GM19099 (cell line): ENCODE data around the gene SPIRE2.

Source experiments
- POLR2A ChIP-seq: IDR thresholded peaks from 3 replicates; pipeline ENCODE4 v1.6.1; 2011; ENCODE audit warnings: low read depth; ENCODE audit not compliant: insufficient read length; ENCODE audit errors: extremely low read depth

The SPIRE2 gene

DNA sequence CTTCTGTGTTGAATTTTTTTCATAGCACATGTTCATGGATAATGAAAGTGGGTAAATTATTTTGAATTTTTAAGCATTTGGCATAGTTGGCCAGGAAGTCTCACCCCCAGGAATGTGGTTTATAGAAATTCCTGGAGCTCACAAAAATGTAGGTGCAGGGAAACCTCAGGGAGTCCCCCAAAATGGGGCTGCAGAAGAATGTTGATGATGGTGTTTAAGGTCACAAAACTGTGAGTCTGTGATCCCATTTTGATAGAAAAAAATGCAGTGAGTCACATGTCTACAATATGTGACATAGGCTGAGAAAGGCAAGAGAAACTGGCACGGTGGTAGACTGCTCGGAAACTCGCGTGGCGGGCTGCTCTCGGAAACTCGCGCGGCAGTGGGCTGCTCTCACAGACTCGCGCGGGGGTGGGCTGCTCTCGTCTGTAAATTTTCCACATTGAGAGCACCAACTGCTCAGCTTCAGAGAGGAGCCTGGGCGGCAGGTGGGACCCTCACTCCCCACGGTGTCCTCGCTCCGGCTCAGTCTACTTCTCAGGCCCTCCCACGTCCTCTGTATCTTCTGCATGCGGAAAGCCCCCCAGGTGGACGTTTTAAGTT lies 71.7 kb downstream of the SPIRE2 start:
- TF ChIP-seq POLR2A: no peak

DNA sequence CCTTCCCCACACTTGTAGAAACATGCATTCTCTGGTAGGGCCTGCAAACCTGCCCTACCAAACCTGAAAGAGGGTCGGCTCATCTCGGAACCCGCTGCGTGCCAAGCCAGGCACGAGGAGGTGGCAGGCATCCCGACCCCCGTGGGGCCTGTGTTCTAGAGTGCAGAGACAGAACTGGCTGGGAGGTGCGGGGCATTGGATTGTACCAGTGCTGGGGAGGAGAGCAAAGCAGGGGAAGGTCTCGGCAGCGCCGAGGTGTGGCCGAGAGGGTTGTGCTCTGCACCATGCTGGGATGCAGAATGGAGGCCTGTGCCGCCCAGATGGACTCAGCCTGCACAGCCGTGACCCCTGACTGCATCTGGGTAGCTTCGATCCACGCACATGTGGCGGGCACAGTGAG lies 72.6 kb downstream of the SPIRE2 start:
- no peak for TF ChIP-seq POLR2A

DNA sequence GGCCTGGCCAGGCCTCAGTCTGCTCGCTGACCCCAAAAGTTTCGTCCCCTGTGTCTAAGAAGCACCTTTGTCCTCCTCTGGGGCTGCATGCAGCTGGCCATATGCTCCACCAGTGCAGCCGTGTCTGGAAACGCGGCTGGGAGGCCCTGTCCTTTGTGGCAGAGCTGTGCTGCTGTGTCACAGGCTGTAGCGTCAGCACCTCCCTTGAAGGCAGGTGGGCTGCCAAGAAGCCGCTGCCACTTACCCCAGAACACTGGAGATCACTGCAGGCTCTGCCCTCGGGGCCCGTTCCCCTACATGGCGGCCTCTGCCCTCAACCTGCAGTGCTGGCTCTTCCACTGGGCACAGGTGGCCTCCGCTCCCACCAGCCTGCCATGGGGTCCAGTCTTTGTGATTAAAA lies 74.7 kb downstream of the SPIRE2 start:
- TF ChIP-seq POLR2A: no peak

DNA sequence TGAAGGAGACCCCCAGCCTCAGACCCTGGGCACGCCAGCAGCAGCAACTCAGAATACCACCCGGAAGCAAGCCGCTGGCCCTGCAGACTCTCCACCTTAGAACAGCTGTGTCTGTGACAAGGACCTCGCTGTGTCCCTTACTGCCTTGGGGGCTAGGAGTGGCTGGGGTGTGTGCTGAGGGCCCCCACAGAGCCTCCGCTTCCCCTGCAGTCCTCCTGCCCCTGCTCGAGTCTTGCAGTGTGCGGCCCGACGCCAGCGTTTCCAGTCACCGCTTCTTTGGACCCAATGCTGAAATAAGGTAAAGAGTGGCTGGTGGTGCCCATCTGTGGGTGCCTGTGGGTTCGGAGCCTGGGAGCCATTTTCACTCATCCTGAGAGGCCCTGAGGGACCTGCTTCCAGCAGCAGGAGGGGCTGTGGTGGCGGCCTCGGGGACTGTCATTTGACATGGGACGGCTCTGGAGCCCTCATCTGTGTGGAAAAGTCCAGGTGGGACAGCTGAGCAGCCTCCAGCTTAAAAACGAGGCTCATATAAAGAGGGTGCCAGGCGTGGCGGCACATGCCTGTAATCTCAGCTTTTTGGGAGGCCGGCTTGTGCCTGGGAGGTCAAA lies 75.7 kb downstream of the SPIRE2 start:
- TF ChIP-seq POLR2A: no peak

DNA sequence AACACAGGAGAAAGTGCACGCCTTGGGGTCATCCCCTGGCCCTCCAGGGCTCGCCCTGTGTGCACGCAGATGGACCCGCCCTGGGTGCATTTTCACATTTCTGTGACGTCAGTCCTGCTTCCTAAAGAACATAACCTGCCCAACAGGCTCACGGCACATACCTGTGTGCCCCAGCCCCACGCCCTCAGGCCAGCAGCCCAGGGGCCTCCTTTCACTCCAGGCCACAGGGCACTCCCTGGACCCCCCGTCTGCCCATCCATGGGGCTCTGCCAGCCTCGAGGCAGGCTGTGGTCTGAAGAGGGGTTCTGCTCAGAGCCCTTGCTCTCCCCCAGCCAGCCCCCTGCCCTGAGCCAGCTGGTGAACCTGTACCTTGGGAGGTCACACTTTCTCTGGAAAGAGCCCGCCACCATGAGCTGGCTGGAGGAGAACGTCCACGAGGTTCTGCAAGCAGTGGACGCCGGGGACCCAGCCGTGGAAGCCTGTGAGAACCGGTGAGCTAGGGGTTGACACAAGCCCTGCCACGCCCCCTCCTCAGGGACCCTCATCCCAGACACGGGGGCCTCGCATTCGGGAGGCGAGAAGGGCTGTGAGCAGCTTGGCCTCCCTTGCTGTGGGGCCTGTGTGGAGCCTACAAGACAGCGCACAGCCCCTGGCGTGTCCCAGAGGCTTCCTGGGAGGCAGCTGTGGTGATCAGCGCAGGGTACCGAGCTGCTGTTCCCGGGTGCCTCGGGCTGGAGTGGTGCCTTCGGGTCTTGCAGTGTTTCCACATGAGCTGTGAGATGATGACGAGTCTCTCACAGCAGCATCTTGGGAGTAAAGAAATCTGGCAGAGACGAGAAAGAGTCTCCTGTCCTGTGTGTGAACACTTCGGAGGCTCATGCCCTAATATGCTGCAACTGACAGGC lies 76.6 kb downstream of the SPIRE2 start:
- no peak for TF ChIP-seq POLR2A

DNA sequence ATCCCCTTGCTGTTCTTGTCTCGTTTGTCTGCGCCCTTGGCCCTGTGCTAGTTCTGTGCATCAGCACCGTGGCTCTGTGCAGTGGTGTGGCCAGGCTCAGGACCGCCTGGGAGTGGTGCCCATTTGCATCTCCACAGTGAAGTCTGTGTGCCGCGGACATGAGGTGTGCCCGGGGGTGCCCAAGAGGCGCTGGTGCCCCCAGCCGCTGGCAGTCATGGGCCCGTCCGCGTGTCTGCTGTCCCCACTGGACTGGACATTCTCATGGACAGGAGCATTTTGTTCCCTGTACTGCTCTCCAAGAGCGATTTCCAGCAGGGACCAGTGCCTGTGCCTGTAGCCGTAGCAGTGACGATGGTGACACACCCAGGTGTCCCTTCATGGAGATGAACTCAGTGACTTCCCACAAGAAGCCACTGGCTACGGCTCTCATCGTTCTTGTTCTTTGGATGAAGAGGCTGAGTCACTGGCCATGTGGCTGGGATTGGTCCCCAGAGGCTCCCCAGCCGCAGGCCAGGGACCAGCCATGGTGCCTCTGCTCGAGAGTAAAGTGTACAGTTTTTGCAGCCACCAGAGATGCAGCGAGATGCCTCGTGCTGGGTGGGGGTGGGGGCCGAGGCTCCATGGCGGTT lies 77.3 kb downstream of the SPIRE2 start:
- no peak for TF ChIP-seq POLR2A

DNA sequence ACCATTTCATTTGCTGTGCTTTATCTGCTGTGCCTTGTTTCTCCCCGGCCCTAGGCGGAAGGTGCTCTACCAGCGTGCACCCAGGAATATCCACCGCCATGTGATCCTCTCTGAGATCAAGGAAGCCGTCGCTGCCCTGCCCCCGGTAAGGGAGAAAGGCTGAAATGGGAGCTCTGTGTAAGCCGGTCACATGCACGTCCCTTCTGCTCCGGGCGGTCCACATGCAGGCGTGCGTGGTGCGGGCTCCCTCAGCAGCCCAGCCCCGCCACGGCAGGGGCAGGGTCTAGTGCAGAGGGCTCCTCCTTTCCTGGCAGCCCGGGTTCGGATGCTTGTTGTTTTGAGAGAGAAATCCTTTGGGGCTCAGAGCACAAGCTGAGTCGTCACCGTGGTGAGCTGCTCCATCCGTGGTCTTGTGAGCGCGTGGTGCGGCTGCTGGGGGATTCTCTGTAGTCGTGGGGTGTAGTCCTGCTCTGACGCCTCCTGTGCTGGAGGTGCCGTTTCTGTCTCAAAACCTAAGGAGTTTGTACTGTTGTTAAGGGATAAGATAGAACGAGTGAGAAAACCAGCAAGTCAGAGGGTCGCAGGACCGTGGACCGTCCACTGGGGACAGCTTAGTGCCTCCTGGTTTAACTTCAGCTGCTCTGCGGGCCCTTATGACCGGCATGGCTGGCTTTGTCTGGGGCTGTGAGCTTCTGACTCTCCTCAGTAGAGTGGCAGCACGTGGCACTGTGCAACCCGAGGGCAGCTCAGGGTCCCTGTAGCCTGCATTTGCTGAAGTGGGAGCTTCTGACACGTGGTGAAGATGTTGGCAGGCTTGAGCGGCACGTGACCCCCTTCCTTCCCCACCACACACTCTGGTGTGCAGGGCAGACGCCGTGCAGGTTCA lies 78.1 kb downstream of the SPIRE2 start:
- TF ChIP-seq POLR2A: no peak

DNA sequence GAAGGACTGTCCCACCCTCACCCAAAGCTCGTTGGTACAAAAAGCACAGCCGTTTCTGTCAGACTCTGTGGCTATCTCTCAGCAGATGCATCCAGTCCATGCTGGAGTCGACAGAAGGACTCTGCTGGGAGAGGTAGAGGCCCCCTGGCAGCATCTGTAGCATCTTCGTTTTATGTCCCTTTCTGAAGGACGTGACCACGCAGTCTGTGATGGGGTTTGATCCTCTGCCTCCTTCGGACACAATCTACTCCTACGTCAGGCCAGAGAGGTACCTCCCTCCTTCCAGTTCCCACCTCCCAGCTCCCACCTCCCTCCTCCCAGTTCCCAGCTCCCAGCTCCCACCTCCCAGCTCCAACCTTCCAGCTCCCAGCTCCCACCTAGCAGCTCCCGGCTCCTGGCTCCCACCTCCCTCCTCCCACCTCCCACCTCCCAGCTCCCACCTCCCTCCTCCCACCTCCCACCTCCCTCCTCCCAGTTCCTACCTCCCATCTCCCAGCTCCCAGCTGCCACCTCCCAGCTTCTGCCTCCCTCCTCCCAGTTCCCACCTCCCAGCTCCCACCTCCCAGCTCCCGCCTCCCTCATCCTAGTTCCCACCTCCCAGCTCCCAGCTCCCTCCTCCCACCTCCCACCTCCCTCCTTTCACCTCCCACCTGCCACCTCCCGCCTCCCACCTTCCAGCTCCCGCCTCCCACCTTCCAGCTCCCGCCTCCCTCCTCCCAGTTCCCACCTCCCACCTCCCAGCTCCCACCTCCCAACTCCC lies 79.0 kb downstream of the SPIRE2 start:
- TF ChIP-seq POLR2A: no peak

DNA sequence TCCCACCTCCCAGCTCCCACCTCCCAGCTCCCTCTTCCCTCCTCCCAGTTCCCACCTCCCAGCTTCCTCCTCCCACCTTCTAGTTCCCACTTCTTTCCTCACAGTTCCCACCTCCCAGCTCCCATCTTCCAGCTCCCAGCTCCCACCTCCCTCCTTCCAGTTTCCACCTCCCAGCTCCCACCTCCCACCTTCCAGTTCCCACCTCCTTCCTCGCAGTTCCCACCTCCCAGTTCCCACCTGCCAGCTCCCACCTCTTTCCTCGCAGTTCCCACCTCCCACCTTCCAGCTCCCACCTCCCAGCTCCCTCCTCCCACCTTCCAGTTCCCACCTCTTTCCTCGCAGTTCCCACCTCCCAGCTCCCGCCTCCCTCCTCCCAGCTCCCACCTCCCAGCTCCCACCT lies 80.0 kb downstream of the SPIRE2 start:
- TF ChIP-seq POLR2A: no peak

DNA sequence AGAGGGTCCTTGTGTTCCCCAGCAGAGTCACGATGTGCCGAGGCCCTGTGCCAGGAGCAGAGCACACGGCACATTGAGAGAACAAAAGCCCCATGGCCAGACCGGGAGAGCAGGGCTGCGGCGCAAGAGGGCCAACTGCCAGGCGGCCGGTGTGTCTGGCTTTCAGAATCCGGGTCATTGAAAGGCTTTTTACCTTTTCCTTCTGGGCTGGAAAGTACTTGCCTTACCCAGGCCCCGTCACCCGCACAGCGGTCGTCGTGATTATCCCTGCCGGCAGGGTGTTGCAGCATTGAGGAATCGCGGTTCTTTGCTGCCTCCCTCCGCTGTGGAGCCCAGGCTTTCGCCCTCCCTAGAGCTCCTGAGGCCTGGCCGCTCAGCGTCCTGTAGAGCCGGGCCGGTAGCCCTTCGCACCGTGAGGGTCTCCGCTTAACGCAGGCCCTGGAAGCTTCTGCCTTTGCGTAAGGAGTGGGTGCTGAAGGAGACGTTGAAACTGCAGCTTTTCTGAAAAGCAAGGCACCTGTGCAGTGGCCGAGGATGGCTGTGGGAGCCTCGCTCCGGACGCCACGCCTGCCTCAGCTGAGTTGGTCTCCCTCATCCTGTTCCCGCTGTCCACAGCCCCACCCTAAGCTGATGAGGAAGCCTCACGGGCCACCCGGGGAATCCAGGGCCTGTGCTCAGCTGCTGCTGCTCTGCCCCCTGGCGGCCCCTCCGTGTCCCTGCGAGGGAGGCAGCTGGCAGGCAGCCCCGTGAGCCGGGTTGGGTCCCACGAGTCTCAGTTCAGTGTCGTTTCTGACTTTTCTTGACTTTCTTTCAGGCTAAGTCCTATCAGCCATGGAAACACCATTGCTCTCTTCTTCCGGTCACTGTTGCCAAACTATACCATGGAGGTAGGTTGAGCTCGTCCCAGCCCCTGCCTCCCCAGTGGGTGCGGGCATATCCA lies 81.8 kb downstream of the SPIRE2 start:
- TF ChIP-seq POLR2A: no peak

DNA sequence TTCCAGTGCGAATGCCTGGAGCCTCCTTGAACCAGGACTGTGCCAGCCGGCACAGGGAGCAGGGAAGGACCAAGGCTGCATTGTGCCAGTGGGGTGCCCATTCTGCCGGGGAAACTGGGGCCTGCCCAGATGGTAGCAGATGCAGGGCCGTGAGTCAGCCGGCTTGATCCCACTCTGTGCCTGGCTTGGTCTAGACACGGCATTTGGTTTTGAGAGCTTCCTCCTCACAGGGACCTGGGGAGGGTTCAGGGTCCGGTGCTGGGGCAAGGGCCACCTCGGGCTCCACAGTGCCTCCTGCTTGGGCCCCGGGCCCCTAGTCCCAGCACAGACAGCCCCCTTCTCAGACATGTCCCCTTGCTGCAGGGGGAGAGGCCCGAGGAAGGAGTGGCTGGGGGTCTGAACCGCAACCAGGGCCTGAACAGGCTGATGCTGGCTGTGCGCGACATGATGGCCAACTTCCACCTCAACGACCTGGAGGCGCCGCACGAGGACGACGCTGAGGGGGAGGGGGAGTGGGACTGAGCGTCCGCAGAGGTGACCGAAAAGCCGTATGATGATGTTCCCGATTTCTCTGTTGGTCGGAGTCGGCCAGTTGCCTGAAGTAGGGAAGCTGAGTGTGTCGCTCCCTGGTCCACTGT lies 82.6 kb downstream of the SPIRE2 start:
- TF ChIP-seq POLR2A: no peak

DNA sequence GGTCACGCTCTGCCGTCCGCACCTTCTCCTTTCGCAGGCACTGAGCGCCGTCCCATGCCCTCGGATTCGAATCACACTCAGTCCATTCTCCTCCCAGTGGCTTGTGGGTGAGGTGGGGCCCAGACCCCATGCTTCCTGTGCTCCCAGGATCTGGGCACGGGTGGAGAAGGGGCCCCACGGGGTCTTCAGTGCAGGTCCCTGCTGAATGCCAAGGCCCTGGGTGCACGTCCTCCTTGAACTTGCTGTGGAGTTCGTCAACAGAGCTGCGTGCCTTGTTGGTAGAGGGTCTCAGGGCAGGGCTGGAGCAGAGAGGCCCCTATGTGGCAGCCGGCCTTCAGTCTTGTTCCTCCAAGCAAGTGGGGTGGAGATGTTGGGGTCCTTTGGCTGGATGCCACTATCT lies 83.1 kb downstream of the SPIRE2 start:
- no peak for TF ChIP-seq POLR2A
